Epithelial cell of prostate (primary cell): ENCODE measurements around the gene ZNF578.
"Not testable (repeated sequence)": the region's sequence is repeated elsewhere in the genome, so short reads cannot be mapped to it uniquely, and the experiment has no call there.

Source experiments
- DNase-seq: peaks from one replicate; pipeline ENCODE4 v3.0.0-alpha.2; 2011; ENCODE audit warnings: low read depth, low spot score
- H3K27ac ChIP-seq: fragments of 450-650 bp; 2 replicates; pipeline ENCODE4 v1.5.1; 2017; ENCODE audit warnings: mild to moderate bottlenecking

The ZNF578 gene

GRCh38 chr19:52554216-52554971 lies 101.0 kb downstream of the ZNF578 start:
- no peak for DNase-seq
- no peak overlapping the region for H3K27ac ChIP-seq

GRCh38 chr19:52557231-52557995 lies 104.1 kb downstream of the ZNF578 start:
- DNase-seq: no peak

GRCh38 chr19:52558732-52559445 lies 105.5 kb downstream of the ZNF578 start:
- not testable (repeated sequence) for H3K27ac ChIP-seq, DNase-seq

More at GRCh38 chr19:52557231-52557995, 104.1 kb downstream of the ZNF578 start:
- no peak overlapping the region for H3K27ac ChIP-seq

GRCh38 chr19:52561611-52562010 lies 108.3 kb downstream of the ZNF578 start:
- not testable (repeated sequence) for DNase-seq, H3K27ac ChIP-seq
